ENCODE measurements around the gene SLC10A7. TPM values are rescaled to one million over a fixed set of nuclear protein-coding genes. Genes with fewer than 3 reads are reported as not detected.
A peak's percentile ranks its signal among the peaks of the same experiment; 100 is the strongest.

Gene SLC10A7
- total RNA-seq, 1 donor from 2014 or later: 25.6 TPM

DNA sequence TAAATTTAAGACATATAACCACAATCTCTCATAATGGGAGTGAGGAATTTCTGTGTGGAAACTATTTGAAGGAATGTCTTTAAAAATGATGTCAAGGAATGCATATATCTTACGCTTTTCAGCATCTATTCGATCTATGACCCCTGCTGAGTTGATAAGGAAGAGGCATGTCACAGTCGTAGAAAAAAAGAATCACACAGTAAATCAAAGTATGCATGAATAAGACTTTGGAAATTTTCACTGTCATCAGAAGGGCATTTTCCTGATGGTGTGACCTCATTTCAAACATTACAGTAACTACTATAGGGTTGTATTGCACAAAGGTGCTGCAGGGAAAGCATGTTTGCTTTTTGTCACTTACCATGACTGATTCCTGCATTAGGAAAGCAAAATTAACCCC is 265.9 kb downstream of the SLC10A7 start:
- Mint-ChIP-seq H3K27ac (no peak overlapping the region), H3K4me1 (ENCODE audit: low read depth) (no peaks in the 10 kb centered on the region), H3K4me3 (ENCODE audit: low read depth) (no peak overlapping the region), H3K27me3 (ENCODE audit: low read depth) (no peaks in the 10 kb centered on the region), H3K9me3 (no peaks in the 10 kb centered on the region), H3K36me3 (ENCODE audit: low read depth) (peaks cover 8% of the 10 kb centered on the region)
- DNase-seq (ENCODE audit: low spot score): no peak
- intact Hi-C loops (cut with micrococcal nuclease): no loop called here

GRCh38 chr4:146255463-146255862 is 266.3 kb downstream of the SLC10A7 start:
- no peak overlapping the region for H3K27ac Mint-ChIP-seq
- no peak overlapping the region for H3K4me3 Mint-ChIP-seq (ENCODE audit: low read depth)
- no peaks in the 10 kb centered on the region for H3K27me3 Mint-ChIP-seq (ENCODE audit: low read depth)
- peaks cover 8% of the 10 kb centered on the region for H3K36me3 Mint-ChIP-seq (ENCODE audit: low read depth)
- DNase-seq (ENCODE audit: low spot score): no peak
- intact Hi-C loops (cut with micrococcal nuclease): no loop called here
- H3K4me1 Mint-ChIP-seq (ENCODE audit: low read depth): no peaks in the 10 kb centered on the region
- no peaks in the 10 kb centered on the region for H3K9me3 Mint-ChIP-seq

DNA sequence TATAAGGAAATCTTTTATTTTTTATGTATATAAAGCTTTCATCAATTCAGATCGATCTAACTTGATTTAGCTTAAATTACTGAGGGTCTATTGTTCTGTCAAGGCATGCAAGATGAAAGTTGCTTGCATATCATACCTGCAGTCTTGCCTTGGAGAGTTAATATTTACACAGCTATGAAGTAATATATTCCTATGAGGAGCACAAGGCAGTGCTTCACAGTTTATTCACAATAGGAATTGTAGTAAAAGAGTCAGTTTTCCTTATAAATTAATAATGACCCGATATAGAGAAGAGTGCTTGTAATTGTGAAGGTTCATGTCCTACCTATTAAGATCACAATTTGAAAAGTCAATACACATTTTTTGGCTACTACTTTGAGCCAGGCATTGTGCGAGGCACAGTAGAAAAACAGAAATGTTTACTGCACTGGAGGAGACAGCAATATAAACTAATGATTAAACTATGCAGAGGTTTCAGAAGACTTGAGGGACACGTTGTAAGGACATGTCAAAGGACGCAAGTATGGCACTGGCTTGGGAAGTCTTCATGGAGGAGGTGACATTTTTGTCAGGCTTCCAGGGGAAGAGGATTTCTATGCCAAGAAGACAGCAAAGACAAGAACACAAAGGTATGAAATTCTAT is 268.6 kb downstream of the SLC10A7 start:
- no peaks in the 10 kb centered on the region for H3K27me3 Mint-ChIP-seq (ENCODE audit: low read depth)
- no peak for DNase-seq (ENCODE audit: low spot score)
- intact Hi-C loops (cut with micrococcal nuclease): no loop called here
- no peak overlapping the region for H3K4me3 Mint-ChIP-seq (ENCODE audit: low read depth)
- H3K36me3 Mint-ChIP-seq (ENCODE audit: low read depth): no peaks in the 10 kb centered on the region
- no peaks in the 10 kb centered on the region for H3K4me1 Mint-ChIP-seq (ENCODE audit: low read depth)
- no peak overlapping the region for H3K27ac Mint-ChIP-seq
- H3K9me3 Mint-ChIP-seq: no peaks in the 10 kb centered on the region

- Mint-ChIP-seq H3K36me3 (ENCODE audit: low read depth) (no peaks in the 10 kb centered on the region), H3K27ac (no peak overlapping the region), H3K4me1 (ENCODE audit: low read depth) (peaks cover 45% of the 10 kb centered on the region), H3K9me3 (no peaks in the 10 kb centered on the region), H3K4me3 (ENCODE audit: low read depth) (no peak overlapping the region), H3K27me3 (ENCODE audit: low read depth) (no peaks in the 10 kb centered on the region)
- no peak for DNase-seq (ENCODE audit: low spot score)
- intact Hi-C loops (cut with micrococcal nuclease): no loop called here
Measured at GRCh38 chr4:146247356-146247755, 274.4 kb downstream of the SLC10A7 start.

DNA sequence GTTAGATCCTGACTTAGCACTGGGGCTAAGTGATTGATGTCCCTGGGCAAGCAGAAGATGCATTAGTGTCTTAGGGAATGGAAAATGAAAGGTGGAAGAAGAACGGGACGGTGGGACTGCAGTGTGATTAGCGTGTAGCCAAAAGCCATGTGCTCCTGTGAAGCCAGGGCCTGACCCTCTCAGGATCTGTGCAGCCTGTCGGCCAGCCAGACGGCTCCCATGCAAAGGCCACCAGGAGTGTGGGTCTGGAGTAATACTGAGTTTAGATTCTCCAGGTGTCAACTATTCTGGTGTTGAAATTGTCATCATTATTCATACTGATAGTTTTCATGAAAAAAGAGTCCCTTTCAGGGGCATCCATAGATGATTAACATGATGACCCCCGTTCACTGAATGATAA is 275.4 kb downstream of the SLC10A7 start:
- no peak for DNase-seq (ENCODE audit: low spot score)
- H3K4me3 Mint-ChIP-seq (ENCODE audit: low read depth): no peak overlapping the region
- H3K4me1 Mint-ChIP-seq (ENCODE audit: low read depth): peaks cover 54% of the 10 kb centered on the region
- no peaks in the 10 kb centered on the region for H3K36me3 Mint-ChIP-seq (ENCODE audit: low read depth)
- no peaks in the 10 kb centered on the region for H3K9me3 Mint-ChIP-seq
- H3K27me3 Mint-ChIP-seq (ENCODE audit: low read depth): peaks cover 2% of the 10 kb centered on the region
- peak overlapping the region; percentile 80 for H3K27ac Mint-ChIP-seq
- intact Hi-C loops (cut with micrococcal nuclease): no loop called here

DNA sequence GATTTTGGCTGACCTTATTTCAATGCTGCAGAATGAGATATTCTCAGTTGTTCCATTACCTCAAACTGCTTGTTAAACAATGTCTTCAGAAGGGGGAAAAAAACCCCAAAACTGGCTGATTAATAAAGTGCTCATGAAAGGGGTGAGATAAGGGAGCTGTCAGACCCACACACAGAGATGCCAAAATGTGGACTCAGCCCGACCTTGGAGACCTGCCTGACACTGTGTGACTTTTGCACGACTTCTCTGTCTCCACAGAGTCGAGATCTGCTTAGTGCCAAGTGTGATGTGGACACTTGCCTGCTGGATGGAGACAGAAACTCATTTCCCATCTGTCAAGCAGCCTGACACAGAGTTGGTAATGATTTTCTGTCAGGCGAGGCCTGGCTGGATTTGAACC is 275.9 kb downstream of the SLC10A7 start:
- peaks cover 2% of the 10 kb centered on the region for H3K27me3 Mint-ChIP-seq (ENCODE audit: low read depth)
- peak overlapping the region; percentile 18 for H3K4me3 Mint-ChIP-seq (ENCODE audit: low read depth)
- H3K27ac Mint-ChIP-seq: peak overlapping the region; percentile 80
- H3K36me3 Mint-ChIP-seq (ENCODE audit: low read depth): no peaks in the 10 kb centered on the region
- no peak for DNase-seq (ENCODE audit: low spot score)
- intact Hi-C loops (cut with micrococcal nuclease): no loop called here
- no peaks in the 10 kb centered on the region for H3K9me3 Mint-ChIP-seq
- H3K4me1 Mint-ChIP-seq (ENCODE audit: low read depth): peaks cover 54% of the 10 kb centered on the region

- H3K4me1 Mint-ChIP-seq (ENCODE audit: low read depth): peaks cover 54% of the 10 kb centered on the region
- H3K27ac Mint-ChIP-seq: peak overlapping the region; percentile 80
- DNase-seq (ENCODE audit: low spot score): no peak
- H3K9me3 Mint-ChIP-seq: no peaks in the 10 kb centered on the region
- intact Hi-C loops (cut with micrococcal nuclease): no loop called here
- H3K4me3 Mint-ChIP-seq (ENCODE audit: low read depth): no peak overlapping the region
- peaks cover 2% of the 10 kb centered on the region for H3K27me3 Mint-ChIP-seq (ENCODE audit: low read depth)
- H3K36me3 Mint-ChIP-seq (ENCODE audit: low read depth): no peaks in the 10 kb centered on the region
Measured at GRCh38 chr4:146245246-146245645, 276.5 kb downstream of the SLC10A7 start.

DNA sequence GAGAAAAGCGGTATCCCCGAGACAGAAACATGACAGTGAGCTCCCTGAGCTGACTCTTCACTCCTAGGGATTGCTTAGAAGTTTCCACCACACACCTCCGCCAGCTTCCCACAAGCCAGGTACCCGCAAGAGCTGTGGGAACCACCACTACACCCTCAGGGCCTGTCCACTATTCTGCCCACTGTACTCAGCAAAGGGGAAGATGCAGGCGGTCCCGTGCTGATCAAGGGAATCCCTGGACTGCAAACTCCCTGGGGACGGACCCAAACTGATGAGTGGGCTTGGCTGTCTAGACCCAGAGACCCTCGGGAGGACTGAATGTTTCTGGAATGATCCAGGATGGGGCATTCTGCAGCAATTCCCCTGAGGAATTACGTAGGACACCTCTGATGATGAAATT is 277.2 kb downstream of the SLC10A7 start:
- DNase-seq (ENCODE audit: low spot score): no peak
- Mint-ChIP-seq H3K27ac (peak overlapping the region; percentile 96), H3K27me3 (ENCODE audit: low read depth) (peaks cover 2% of the 10 kb centered on the region), H3K9me3 (no peaks in the 10 kb centered on the region), H3K4me3 (ENCODE audit: low read depth) (peak overlapping the region; percentile 71), H3K4me1 (ENCODE audit: low read depth) (peaks cover 54% of the 10 kb centered on the region), H3K36me3 (ENCODE audit: low read depth) (no peaks in the 10 kb centered on the region)
- intact Hi-C loops (cut with micrococcal nuclease): no loop called here

- peak overlapping the region; percentile 71 for H3K4me3 Mint-ChIP-seq (ENCODE audit: low read depth)
- peaks cover 54% of the 10 kb centered on the region for H3K4me1 Mint-ChIP-seq (ENCODE audit: low read depth)
- intact Hi-C loops (cut with micrococcal nuclease): loop anchor here (1.0 to 2.0 kb wide), 9 partner anchors 29 to 853 kb away; partner anchors contain the start of genes LSM6, SLC10A7 and ZNF827
- no peak for DNase-seq (ENCODE audit: low spot score)
- peak overlapping the region; percentile 96 for H3K27ac Mint-ChIP-seq
- no peaks in the 10 kb centered on the region for H3K9me3 Mint-ChIP-seq
- no peaks in the 10 kb centered on the region for H3K36me3 Mint-ChIP-seq (ENCODE audit: low read depth)
- H3K27me3 Mint-ChIP-seq (ENCODE audit: low read depth): peaks cover 2% of the 10 kb centered on the region
Measured at GRCh38 chr4:146243883-146244277, 277.9 kb downstream of the SLC10A7 start.

- intact Hi-C loops (cut with micrococcal nuclease): loop anchor here (1.0 to 2.0 kb wide), 9 partner anchors 30 to 853 kb away; partner anchors contain the start of genes LSM6, SLC10A7 and ZNF827
Measured at GRCh38 chr4:146243141-146243882, 278.4 kb downstream of the SLC10A7 start.

GRCh38 chr4:146238107-146238506 is 283.6 kb downstream of the SLC10A7 start:
- DNase-seq (ENCODE audit: low spot score): no peak
- H3K36me3 Mint-ChIP-seq (ENCODE audit: low read depth): no peaks in the 10 kb centered on the region
- intact Hi-C loops (cut with micrococcal nuclease): no loop called here
- H3K27me3 Mint-ChIP-seq (ENCODE audit: low read depth): peaks cover 2% of the 10 kb centered on the region
- H3K9me3 Mint-ChIP-seq: no peaks in the 10 kb centered on the region
- peaks cover 14% of the 10 kb centered on the region for H3K4me1 Mint-ChIP-seq (ENCODE audit: low read depth)
- H3K4me3 Mint-ChIP-seq (ENCODE audit: low read depth): no peak overlapping the region
- H3K27ac Mint-ChIP-seq: no peak overlapping the region

More at GRCh38 chr4:146243141-146243882, 278.4 kb downstream of the SLC10A7 start:
- peak overlapping the region; percentile 96 for H3K27ac Mint-ChIP-seq
- peak overlapping the region; percentile 71 for H3K4me3 Mint-ChIP-seq (ENCODE audit: low read depth)
- H3K36me3 Mint-ChIP-seq (ENCODE audit: low read depth): no peaks in the 10 kb centered on the region
- H3K4me1 Mint-ChIP-seq (ENCODE audit: low read depth): peaks cover 54% of the 10 kb centered on the region
- peaks cover 2% of the 10 kb centered on the region for H3K27me3 Mint-ChIP-seq (ENCODE audit: low read depth)
- peak; percentile 15 for DNase-seq (ENCODE audit: low spot score)
- H3K9me3 Mint-ChIP-seq: no peaks in the 10 kb centered on the region

GRCh38 chr4:146237092-146237491 is 284.6 kb downstream of the SLC10A7 start:
- intact Hi-C loops (cut with micrococcal nuclease): no loop called here
- peaks cover 7% of the 10 kb centered on the region for H3K4me1 Mint-ChIP-seq (ENCODE audit: low read depth)
- H3K36me3 Mint-ChIP-seq (ENCODE audit: low read depth): no peaks in the 10 kb centered on the region
- no peak overlapping the region for H3K27ac Mint-ChIP-seq
- DNase-seq (ENCODE audit: low spot score): no peak
- peaks cover 2% of the 10 kb centered on the region for H3K27me3 Mint-ChIP-seq (ENCODE audit: low read depth)
- H3K9me3 Mint-ChIP-seq: no peaks in the 10 kb centered on the region
- H3K4me3 Mint-ChIP-seq (ENCODE audit: low read depth): no peak overlapping the region

- Mint-ChIP-seq H3K9me3 (no peaks in the 10 kb centered on the region), H3K27ac (no peak overlapping the region), H3K4me3 (ENCODE audit: low read depth) (no peak overlapping the region), H3K27me3 (ENCODE audit: low read depth) (no peaks in the 10 kb centered on the region), H3K36me3 (ENCODE audit: low read depth) (no peaks in the 10 kb centered on the region), H3K4me1 (ENCODE audit: low read depth) (no peaks in the 10 kb centered on the region)
- DNase-seq (ENCODE audit: low spot score): no peak
- intact Hi-C loops (cut with micrococcal nuclease): no loop called here
Measured at GRCh38 chr4:146236216-146236615, 285.5 kb downstream of the SLC10A7 start.

All from activated T-helper 2 cell treated with anti-CD3 and anti-CD28 coated beads, Interferon-gamma antibody, Interleukin-2, Interleukin-4, amounts not matched to agents 10 μg/mL and 5 μg/mL and 100 μg/mL, durations not matched to agents 14 hours and 24 hours and 36 hours (primary cell).